ENCODE results near the gene MACIR. TPM values are rescaled to one million over a fixed set of nuclear protein-coding genes. Genes with fewer than 3 reads are reported as not detected.

MACIR gene
- total and polyA plus RNA-seq, 9 of the 15 experiments (the other 6 are each of a cell fraction or from before 2014, with no cell fraction given): 1.4 to 11.6 (median 9.4) TPM

- TF ChIP-seq E2F8 (IDR thresholded peaks at IDR 0.05; ENCODE audit: low read depth, partially characterized antibody): no peak
- peak; percentile 86 for TF ChIP-seq VEZF1 (CRISPR knock-in tag; IDR thresholded peaks at IDR 0.05)
- peak; percentile 38 for TF ChIP-seq FOXP1 (CRISPR knock-in tag; IDR thresholded peaks at IDR 0.05)
- no peak for TF ChIP-seq SIX5 (IDR thresholded peaks at IDR 0.05; ENCODE audit: borderline replicate concordance in 1 of 2, insufficient read depth in 1 of 2, low read depth in 1 of 2, low read length in 2 of 2)
- TF ChIP-seq PTTG1 (tag; IDR thresholded peaks at IDR 0.05; ENCODE audit: low read depth): no peak
- no peak for TF ChIP-seq ZNF778 (CRISPR knock-in tag; IDR thresholded peaks at IDR 0.05)
- no peak for TF ChIP-seq ETV6 (IDR thresholded peaks at IDR 0.05; ENCODE audit: borderline replicate concordance in 1 of 2, low read depth in 2 of 2, low read length in 1 of 2)
- no peak for TF ChIP-seq ETV6 (CRISPR knock-in tag; IDR thresholded peaks at IDR 0.05; ENCODE audit: borderline replicate concordance)
- TF ChIP-seq NR2F6 (CRISPR knock-in tag; IDR thresholded peaks at IDR 0.05): no peak
- TF ChIP-seq MEF2A (IDR thresholded peaks at IDR 0.05; ENCODE audit: control insufficient read depth, low read depth, low read length): no peak
- TF ChIP-seq NFE2 (IDR thresholded peaks at IDR 0.05; ENCODE audit: low read depth): no peak
- peak; percentile 82 for TF ChIP-seq POLR2A (conservative IDR thresholded peaks at IDR 0.05)
- peak in 1 of 2 experiments; percentile 14; a peak in 1 of 4 replicates for TF ChIP-seq TBL1XR1 (IDR thresholded peaks at IDR 0.05; ENCODE audit: low read length in 2 of 2)
- peak; percentile 16; the same call in 1 of the 2 replicates for TF ChIP-seq HMGXB4 (CRISPR knock-in tag; IDR thresholded peaks at IDR 0.05)
- TF ChIP-seq PATZ1 (CRISPR knock-in tag; IDR thresholded peaks at IDR 0.05; ENCODE audit: borderline replicate concordance): no peak
- no peak for TF ChIP-seq HNRNPK (IDR thresholded peaks at IDR 0.05; ENCODE audit: low read depth, low read length, poor library complexity, severe bottlenecking)
- TF ChIP-seq ATF2 (CRISPR knock-in tag; IDR thresholded peaks at IDR 0.05): no peak
- no peak for TF ChIP-seq TAL1 (IDR thresholded peaks at IDR 0.05)
Measured at GRCh38 chr5:103258368-103258956, at the start of gene MACIR (continued).
